GM18868 (cell line): ENCODE measurements around the gene SLC4A5.

Experiments used
- ATAC-seq: cut with Tn5 transposase; IDR thresholded peaks from one replicate; pipeline ENCODE4 v1.9.1; 2021; ENCODE audit warnings: mild to moderate bottlenecking, moderate library complexity; ENCODE audit not compliant: unreplicated experiment

Gene SLC4A5

GRCh38 chr2:74281141-74281975, 61.9 kb downstream of the SLC4A5 start:
- ATAC-seq, result no peak

DNA sequence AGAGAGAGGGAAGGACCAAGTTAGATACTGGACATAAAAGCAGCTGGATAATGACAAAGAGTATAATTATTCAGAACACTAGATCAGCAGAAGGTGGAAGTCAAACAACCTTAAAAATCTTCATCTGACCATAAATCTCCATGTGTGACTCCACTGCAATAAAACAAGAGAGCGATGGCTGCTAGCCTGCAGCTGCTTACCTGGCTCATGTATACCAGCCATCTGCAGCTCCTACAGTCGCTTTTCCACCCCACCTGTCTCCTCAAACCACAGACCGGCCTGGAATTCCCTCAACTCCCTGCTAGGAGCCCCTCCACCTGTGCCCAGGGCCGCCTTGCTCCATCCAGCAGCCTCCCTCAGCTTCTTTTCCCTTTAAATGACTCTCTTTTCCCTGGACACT, 64.5 kb downstream of the SLC4A5 start:
- no peak for ATAC-seq

- no peak for ATAC-seq
These were observed 65.0 kb downstream of the SLC4A5 start for GRCh38 chr2:74278176-74278575.

DNA sequence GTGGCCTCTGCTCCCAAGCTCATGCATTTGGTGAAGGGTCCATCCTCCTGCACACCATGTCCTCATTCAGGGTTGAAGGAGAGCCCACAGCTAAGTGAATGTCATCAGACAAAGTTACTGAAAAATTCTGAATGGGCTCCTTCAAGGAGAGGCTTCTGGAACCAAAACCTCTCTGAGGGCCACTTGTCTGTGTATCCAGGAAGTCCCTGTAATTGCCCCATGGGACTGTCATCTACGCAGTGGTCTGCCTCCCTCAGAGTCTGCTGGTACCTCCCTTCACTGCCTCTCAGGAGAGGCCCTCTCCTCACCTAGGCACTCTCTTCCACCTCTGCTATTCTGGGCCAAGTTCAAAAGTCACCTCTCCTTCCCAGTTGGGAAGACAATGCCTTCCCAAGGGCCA, 68.0 kb downstream of the SLC4A5 start:
- ATAC-seq, result no peak

DNA sequence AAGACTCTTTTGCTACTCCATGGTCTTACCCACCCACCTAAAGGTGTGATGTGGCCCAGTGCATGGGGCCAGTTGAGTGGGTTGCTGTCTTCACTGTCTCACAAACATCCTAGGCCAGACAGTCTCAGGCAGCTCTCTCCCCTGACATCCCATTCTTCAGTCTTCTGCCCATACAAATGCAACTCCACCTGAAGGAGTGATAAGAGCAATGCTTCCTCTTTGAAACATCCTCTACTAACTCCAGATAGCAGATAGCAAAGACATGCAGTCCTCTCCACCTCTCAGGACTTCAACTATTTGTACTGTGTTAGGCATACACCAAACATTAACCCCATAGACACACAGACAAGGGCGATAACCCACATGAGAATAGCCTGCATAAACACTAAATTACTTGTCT, 73.5 kb downstream of the SLC4A5 start:
- no peak for ATAC-seq

DNA sequence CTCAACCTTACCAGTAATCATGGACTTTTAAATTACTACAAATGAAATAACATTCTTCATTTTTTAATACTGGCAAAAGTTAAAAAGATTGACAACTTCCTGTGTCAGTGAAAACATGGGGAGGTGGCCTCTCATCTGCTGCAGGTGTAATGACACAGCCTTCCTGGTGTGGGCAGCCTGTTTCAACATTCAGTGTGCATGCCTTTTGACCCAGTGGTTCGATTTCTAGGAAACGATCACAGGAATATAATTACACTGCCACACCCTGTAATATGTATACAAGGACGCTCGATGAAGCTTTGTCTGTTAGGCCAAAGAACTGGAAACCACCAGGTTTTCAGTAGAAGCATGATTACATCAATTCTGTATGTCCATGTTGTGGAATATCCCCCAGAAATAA, 76.1 kb downstream of the SLC4A5 start:
- no peak for ATAC-seq

DNA sequence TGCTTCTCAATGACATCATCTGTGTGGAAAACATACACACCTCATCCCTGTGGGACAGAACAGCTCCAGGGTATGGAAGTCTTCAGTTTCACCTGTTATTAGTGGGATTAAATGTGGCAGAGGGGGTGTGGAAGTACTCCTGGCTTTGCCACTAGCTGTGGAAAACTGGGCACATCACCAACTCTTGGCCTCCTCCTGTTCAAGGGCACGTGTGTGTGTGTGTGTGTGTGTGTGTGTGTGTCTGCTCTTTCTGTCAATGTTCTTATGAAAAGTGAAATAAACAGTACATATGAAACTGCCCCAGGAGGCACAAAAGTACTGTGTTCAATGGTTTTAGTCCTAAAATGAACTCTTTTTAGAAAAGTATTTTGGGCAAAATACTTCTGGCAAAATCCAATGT, 78.9 kb downstream of the SLC4A5 start:
- no peak for ATAC-seq

GRCh38 chr2:74262681-74263080, 80.5 kb downstream of the SLC4A5 start:
- ATAC-seq, result no peak

DNA sequence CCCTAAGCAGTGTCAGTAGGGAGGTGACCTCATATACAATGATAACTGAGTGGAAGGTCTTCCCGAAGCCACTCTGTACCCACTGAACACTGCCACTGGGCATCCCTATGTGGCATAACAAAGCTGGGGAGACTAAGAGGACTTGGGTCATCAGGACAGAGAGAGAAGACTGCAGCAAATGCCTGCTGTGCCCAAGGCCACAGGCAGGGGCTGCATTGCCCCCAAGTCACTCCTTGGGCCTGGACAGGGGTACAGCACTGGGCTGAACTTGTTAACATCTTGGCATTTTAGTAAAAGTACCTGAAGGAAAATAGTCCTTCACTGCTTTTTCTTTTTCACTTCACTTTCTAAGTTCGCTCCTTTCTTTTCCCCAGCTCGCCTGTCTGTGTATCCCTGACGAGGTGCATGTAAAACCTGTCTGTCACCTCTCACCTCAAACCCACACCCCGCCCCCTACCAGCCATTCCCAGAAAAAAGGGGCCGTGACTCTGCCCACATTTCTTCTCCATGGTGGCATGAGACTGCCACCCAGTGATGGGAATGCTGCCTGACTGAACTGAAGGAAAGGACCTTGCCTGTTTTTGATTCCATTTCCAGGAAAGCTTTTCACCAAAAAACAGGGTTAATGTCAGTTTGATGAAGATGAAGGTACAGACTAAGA, 81.9 kb downstream of the SLC4A5 start:
- no peak for ATAC-seq

- ATAC-seq, result no peak
These were observed 82.7 kb downstream of the SLC4A5 start for GRCh38 chr2:74260495-74260894.

- ATAC-seq, result no peak
These were observed 83.5 kb downstream of the SLC4A5 start for GRCh38 chr2:74259733-74260132.

- no peak for ATAC-seq
These were observed 84.0 kb downstream of the SLC4A5 start for GRCh38 chr2:74259191-74259590.

GRCh38 chr2:74255660-74256213, 87.5 kb downstream of the SLC4A5 start:
- ATAC-seq, result no peak

- no peak for ATAC-seq
These were observed 89.3 kb downstream of the SLC4A5 start for GRCh38 chr2:74253971-74254310.

DNA sequence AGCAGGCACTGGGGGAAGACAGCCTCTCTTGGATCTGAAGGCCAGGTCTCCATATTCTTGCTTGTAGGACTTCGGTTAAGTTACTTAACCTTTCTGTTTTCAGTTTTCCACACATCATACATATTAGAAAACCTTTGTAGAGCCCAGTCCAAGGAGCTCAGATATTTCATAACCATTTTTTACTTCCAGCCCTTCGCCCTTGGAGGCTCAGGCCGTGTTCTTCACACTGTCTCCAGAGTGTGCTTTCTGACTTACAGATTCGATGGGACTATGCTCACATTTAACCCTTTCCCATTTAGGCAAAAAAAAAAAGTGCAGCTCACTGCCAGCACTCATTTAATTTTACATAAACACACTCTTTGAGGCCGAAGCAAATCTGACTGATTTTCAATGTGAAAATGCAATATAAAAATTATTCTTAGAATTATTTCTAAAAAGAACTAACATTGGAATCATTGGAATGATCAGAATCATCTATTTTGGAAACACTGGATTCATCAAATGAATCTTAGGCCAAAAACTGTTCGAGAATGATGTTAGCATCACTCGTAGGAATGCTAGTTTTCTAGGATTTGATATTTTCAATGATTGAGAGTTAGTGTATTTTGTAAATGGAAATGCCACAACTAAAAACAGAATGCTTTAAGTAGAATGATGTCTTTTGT, 89.8 kb downstream of the SLC4A5 start:
- no peak for ATAC-seq

- no peak for ATAC-seq
These were observed 90.4 kb downstream of the SLC4A5 start for GRCh38 chr2:74252862-74253261.

GRCh38 chr2:74252036-74252435, 91.2 kb downstream of the SLC4A5 start:
- no peak for ATAC-seq

- no peak for ATAC-seq
These were observed 93.0 kb downstream of the SLC4A5 start for GRCh38 chr2:74250189-74250631.

GRCh38 chr2:74249406-74250122, 93.7 kb downstream of the SLC4A5 start:
- no peak for ATAC-seq

GRCh38 chr2:74246496-74247195, 96.6 kb downstream of the SLC4A5 start:
- ATAC-seq, result no peak
